Mesendoderm (in vitro differentiated cells): ENCODE data around the gene TMEM50A. TPM values are rescaled to one million over a fixed set of nuclear protein-coding genes. Genes with fewer than 3 reads are reported as not detected.
"Not testable (repeated sequence)": the region's sequence is repeated elsewhere in the genome, so short reads cannot be mapped to it uniquely, and the experiment has no call there.

Experiments used
- DNase-seq: peaks from one replicate; pipeline ENCODE4 v3.0.0; 2013
- H2AK5ac ChIP-seq: 2 replicates; pipeline ENCODE4 v1.6.1; 2013; ENCODE audit warnings: low read length, inconsistent platforms
- H2BK120ac ChIP-seq: 2 replicates; pipeline ENCODE4 v1.6.1; 2013; ENCODE audit warnings: low read depth, mild to moderate bottlenecking, low read length, moderate library complexity, mixed read lengths
- H2BK15ac ChIP-seq: replicated peaks from 2 replicates; pipeline ENCODE4 v1.6.1; 2013; ENCODE audit warnings: low read depth, mild to moderate bottlenecking, moderate library complexity
- H2BK5ac ChIP-seq: 2 replicates; pipeline ENCODE4 v1.6.1; 2013; ENCODE audit warnings: low read length, inconsistent platforms
- H3K18ac ChIP-seq: 2 replicates; pipeline ENCODE4 v1.6.1; 2013; ENCODE audit warnings: mild to moderate bottlenecking, low read length, mixed read lengths
- H3K23ac ChIP-seq: one replicate; pipeline ENCODE4 v1.6.1; 2013; ENCODE audit warnings: low read length
- H3K27ac ChIP-seq: 2 replicates; pipeline ENCODE4 v1.5.1; 2013; ENCODE audit warnings: low read depth, mild to moderate bottlenecking, inconsistent platforms, low read length, moderate library complexity
- H3K27me3 ChIP-seq: 2 replicates; pipeline ENCODE4 v1.6.1; 2013; ENCODE audit warnings: low read length, control low read depth, mild to moderate bottlenecking, inconsistent platforms; ENCODE audit not compliant: insufficient read depth, poor library complexity
- H3K36me3 ChIP-seq: 2 replicates; pipeline ENCODE4 v1.6.1; 2013; ENCODE audit warnings: low read length, inconsistent platforms; ENCODE audit not compliant: control insufficient read depth, insufficient read depth
- H3K4ac ChIP-seq: one replicate; pipeline ENCODE4 v1.6.1; 2013; ENCODE audit warnings: low read depth, mild to moderate bottlenecking, low read length, moderate library complexity
- H3K4me1 ChIP-seq: 2 replicates; pipeline ENCODE4 v1.6.1; 2013; ENCODE audit warnings: low read depth, low read length, inconsistent platforms; ENCODE audit not compliant: control insufficient read depth
- H3K4me2 ChIP-seq: 2 replicates; pipeline ENCODE4 v1.6.1; 2013; ENCODE audit warnings: low read length
- H3K4me3 ChIP-seq: 2 replicates; pipeline ENCODE4 v1.5.1; 2013; ENCODE audit warnings: mild to moderate bottlenecking, low read length
- H3K56ac ChIP-seq: one replicate; pipeline ENCODE4 v1.6.1; 2013; ENCODE audit warnings: low read length
- H3K79me1 ChIP-seq: 2 replicates; pipeline ENCODE4 v1.6.1; 2013; ENCODE audit warnings: low read length, inconsistent platforms
- H3K79me2 ChIP-seq: 2 replicates; pipeline ENCODE4 v1.6.1; 2013; ENCODE audit warnings: mild to moderate bottlenecking, low read length; ENCODE audit not compliant: control insufficient read depth, insufficient read depth
- H3K9ac ChIP-seq: 2 replicates; pipeline ENCODE4 v1.6.1; 2013; ENCODE audit warnings: low read length, inconsistent platforms
- H4K5ac ChIP-seq: one replicate; pipeline ENCODE4 v1.6.1; 2013; ENCODE audit warnings: low read length
- H4K8ac ChIP-seq: one replicate; pipeline ENCODE4 v1.6.1; 2013; ENCODE audit warnings: low read depth, mild to moderate bottlenecking, control low read depth, low read length, moderate library complexity
- WGBS: extraction: QIAGEN DNeasy Blood & Tissue Kit; methylation state at CpG from one replicate; pipeline ENCODE4 v1.1.7; 2013; ENCODE audit warnings: low lambda C conversion rate, missing lambda C conversion rate; ENCODE audit not compliant: insufficient coverage; ENCODE audit errors: extremely low coverage; 5-methylcytosine and 5-hydroxymethylcytosine counted together
- polyA plus RNA-seq, 2 experiments: library from polyadenylated mRNA; stranded (reverse); fragments of 200-250 nt; gene quantifications; one replicate each; pipeline ENCODE4 v1.2.3, GENCODE V29; 2013

TMEM50A gene
- 82.7 TPM for polyA plus RNA-seq (2013, experiment 1 of 2)
- polyA plus RNA-seq (2013, experiment 2 of 2) = 81.1 TPM

GRCh38 chr1:25338188-25338981 lies at the start of gene TMEM50A:
TMEM50A (plus strand) TSS chr1:25338334; CDS start chr1:25340487, 2,153 bp downstream.
- H3K36me3 ChIP-seq = no peaks in the 10 kb centered on the region
- H3K9ac ChIP-seq = peak within 1 kb of the TSS; percentile 94
- H3K4me3 ChIP-seq = peak within 1 kb of the TSS; percentile 94
- H3K27me3 ChIP-seq = no peaks in the 10 kb centered on the region
- no peak within 1 kb of the TSS for H2BK15ac ChIP-seq
- no peak within 1 kb of the TSS for H2AK5ac ChIP-seq
- no peak within 1 kb of the TSS for H4K8ac ChIP-seq
- peak; percentile 96 for DNase-seq
- H2BK5ac ChIP-seq = no peak within 1 kb of the TSS
- H3K79me2 ChIP-seq = peaks cover 14% of the 10 kb centered on the region
- WGBS = no CpG with 5 or more reads among the region's 75 CpGs
- no peaks in the 10 kb centered on the region for H3K79me1 ChIP-seq
- H3K4me2 ChIP-seq = peak within 1 kb of the TSS; percentile 61
- no peak within 1 kb of the TSS for H2BK120ac ChIP-seq
- peak within 1 kb of the TSS; percentile 45 for H3K23ac ChIP-seq
- H3K4me1 ChIP-seq = no peaks in the 10 kb centered on the region
- peak within 1 kb of the TSS; percentile 96 for H3K56ac ChIP-seq
- peak within 1 kb of the TSS; percentile 84 for H3K4ac ChIP-seq
- H3K27ac ChIP-seq = peak within 1 kb of the TSS; percentile 99
- H3K18ac ChIP-seq = peak within 1 kb of the TSS; percentile 86
- H4K5ac ChIP-seq = no peak within 1 kb of the TSS

- H4K5ac ChIP-seq, H2AK5ac ChIP-seq, DNase-seq, H3K79me1 ChIP-seq, H3K23ac ChIP-seq, H3K56ac ChIP-seq, H3K18ac ChIP-seq, H3K4ac ChIP-seq, H4K8ac ChIP-seq, H3K36me3 ChIP-seq, H3K27me3 ChIP-seq, H2BK120ac ChIP-seq, H3K4me3 ChIP-seq, H3K4me1 ChIP-seq, H3K4me2 ChIP-seq, H3K27ac ChIP-seq, H3K9ac ChIP-seq, H2BK15ac ChIP-seq, H3K79me2 ChIP-seq, H2BK5ac ChIP-seq: not testable (repeated sequence)
- WGBS = no CpG with 5 or more reads among the region's 8 CpGs
Observed at GRCh38 chr1:25288573-25289101, 49.5 kb upstream of the TMEM50A start.

GRCh38 chr1:25290043-25290442 lies 48.1 kb upstream of the TMEM50A start:
- not testable (repeated sequence) for H2BK120ac ChIP-seq, H3K56ac ChIP-seq, H3K18ac ChIP-seq, H4K8ac ChIP-seq, H2AK5ac ChIP-seq, H3K4me3 ChIP-seq, H3K79me1 ChIP-seq, H3K9ac ChIP-seq, H3K4me2 ChIP-seq, H4K5ac ChIP-seq, H3K4me1 ChIP-seq, H3K23ac ChIP-seq, H3K4ac ChIP-seq, H3K27ac ChIP-seq, H3K79me2 ChIP-seq, H2BK5ac ChIP-seq, H2BK15ac ChIP-seq, H3K36me3 ChIP-seq, H3K27me3 ChIP-seq, DNase-seq
- no CpG with 5 or more reads among the region's 6 CpGs for WGBS

GRCh38 chr1:25293426-25293825 lies 44.7 kb upstream of the TMEM50A start:
- not testable (repeated sequence) for H3K4me2 ChIP-seq, H3K27me3 ChIP-seq, H2AK5ac ChIP-seq, H3K4ac ChIP-seq, H4K5ac ChIP-seq, H3K18ac ChIP-seq, H3K36me3 ChIP-seq, H4K8ac ChIP-seq, H3K79me1 ChIP-seq, H3K4me3 ChIP-seq, H3K79me2 ChIP-seq, H3K4me1 ChIP-seq, H3K56ac ChIP-seq, DNase-seq, H2BK15ac ChIP-seq, H3K9ac ChIP-seq, H3K27ac ChIP-seq, H2BK5ac ChIP-seq, H3K23ac ChIP-seq, H2BK120ac ChIP-seq
- no CpG with 5 or more reads among the region's 2 CpGs for whole genome bisulfite sequencing

GRCh38 chr1:25294889-25295826 lies 43.0 kb upstream of the TMEM50A start:
- not testable (repeated sequence) for H3K27ac ChIP-seq, H4K8ac ChIP-seq, H2AK5ac ChIP-seq, H3K18ac ChIP-seq, H2BK5ac ChIP-seq, H3K23ac ChIP-seq, H3K4me1 ChIP-seq, H2BK15ac ChIP-seq, H3K4me2 ChIP-seq, H3K27me3 ChIP-seq, H3K56ac ChIP-seq, H3K4ac ChIP-seq, H2BK120ac ChIP-seq, H3K79me1 ChIP-seq, H3K36me3 ChIP-seq, H4K5ac ChIP-seq, H3K4me3 ChIP-seq, DNase-seq, H3K9ac ChIP-seq, H3K79me2 ChIP-seq
- no CpG with 5 or more reads among the region's 14 CpGs for WGBS
